ENCODE data around the gene UBN1.

- TF ChIP-seq SIN3A (IDR thresholded peaks at IDR 0.05; ENCODE audit: borderline replicate concordance, insufficient read depth, low read length): no peak
- no peak for TF ChIP-seq TAF1 (IDR thresholded peaks at IDR 0.05; ENCODE audit: borderline replicate concordance, insufficient read depth, low read length)
- TF ChIP-seq POLR2AphosphoS5 (IDR thresholded peaks at IDR 0.05; ENCODE audit: low read depth, low read length): no peak
- TF ChIP-seq REST (IDR thresholded peaks at IDR 0.05; ENCODE audit: insufficient read depth in 1 of 2, low read depth in 2 of 2, low read length in 2 of 2): no peak
These were observed 15.4 kb downstream of the UBN1 start for GRCh38 chr16:4862639-4863038.

Measured in PFSK-1 (cell line).